ENCODE results near the gene CTNNA1. TPM values are rescaled to one million over a fixed set of nuclear protein-coding genes. Genes with fewer than 3 reads are reported as not detected.
"Not testable (repeated sequence)": the region's sequence is repeated elsewhere in the genome, so short reads cannot be mapped to it uniquely, and the experiment has no call there.

CTNNA1 gene
- total RNA-seq, 3 donors from 2014 or later (not counting 1 experiment from before 2014, with no cell fraction given) = 34.4 to 53.0 (median 49.8) TPM

GRCh38 chr5:138712791-138713190 is 40.4 kb upstream of the CTNNA1 start:
- Mint-ChIP-seq H3K4me3 (no peak overlapping the region), H3K36me3 (no peaks in the 10 kb centered on the region), H3K9me3 (no peaks in the 10 kb centered on the region), H3K27me3 (ENCODE audit: low read depth in 2 of 2) (peaks cover 15 to 45% of the 10 kb centered on the region in 2 donors), H3K4me1 (no peaks in the 10 kb centered on the region), H3K27ac (no peak overlapping the region)
- intact Hi-C loops (cut with micrococcal nuclease) = no loop called here
- no peaks in the 10 kb centered on the region for H3K36me3 ChIP-seq (ENCODE audit: control insufficient read depth, insufficient read depth, low read length)
- H3K4me3 ChIP-seq (ENCODE audit: low read length) = no peak overlapping the region
- H3K9me3 ChIP-seq (ENCODE audit: control insufficient read depth, insufficient read depth, low read length) = no peaks in the 10 kb centered on the region
- no peak overlapping the region for H3K27ac ChIP-seq (ENCODE audit: low read length)
- 81% methylated on average over 5 of the region's 5 CpGs for WGBS (ENCODE audit: insufficient coverage)
- no peak for TF ChIP-seq CTCF (IDR thresholded peaks at IDR 0.05)
- no peaks in the 10 kb centered on the region for H3K27me3 ChIP-seq (ENCODE audit: control insufficient read depth, insufficient read depth, low read length)
- no peak for ATAC-seq
- no peaks in the 10 kb centered on the region for H3K4me1 ChIP-seq (ENCODE audit: control insufficient read depth, insufficient read depth, low read length)
- DNase-seq = no peak

- H3K27me3 Mint-ChIP-seq (ENCODE audit: low read depth in 2 of 2) = peaks cover 15 to 40% of the 10 kb centered on the region in 2 donors
- H3K4me3 Mint-ChIP-seq = no peak overlapping the region
- H3K27ac Mint-ChIP-seq = no peak overlapping the region
- H3K27me3 ChIP-seq (ENCODE audit: control insufficient read depth, insufficient read depth, low read length) = no peaks in the 10 kb centered on the region
- no peaks in the 10 kb centered on the region for H3K4me1 Mint-ChIP-seq
- DNase-seq = no peak
- no peak for TF ChIP-seq CTCF (IDR thresholded peaks at IDR 0.05)
- H3K9me3 Mint-ChIP-seq = no peaks in the 10 kb centered on the region
- no peaks in the 10 kb centered on the region for H3K4me1 ChIP-seq (ENCODE audit: control insufficient read depth, insufficient read depth, low read length)
- H3K36me3 ChIP-seq (ENCODE audit: control insufficient read depth, insufficient read depth, low read length) = no peaks in the 10 kb centered on the region
- H3K36me3 Mint-ChIP-seq = no peaks in the 10 kb centered on the region
- H3K9me3 ChIP-seq (ENCODE audit: control insufficient read depth, insufficient read depth, low read length) = no peaks in the 10 kb centered on the region
- H3K4me3 ChIP-seq (ENCODE audit: low read length) = no peak overlapping the region
- ATAC-seq = no peak
- intact Hi-C loops (cut with micrococcal nuclease) = no loop called here
- no peak overlapping the region for H3K27ac ChIP-seq (ENCODE audit: low read length)
These were observed 40.0 kb upstream of the CTNNA1 start for GRCh38 chr5:138713247-138713646.

- DNase-seq (no peak), ATAC-seq (no peak)
- Mint-ChIP-seq H3K9me3 (no peaks in the 10 kb centered on the region), H3K4me3 (no peak overlapping the region), H3K4me1 (no peaks in the 10 kb centered on the region), H3K36me3 (no peaks in the 10 kb centered on the region), H3K27ac (no peak overlapping the region), H3K27me3 (ENCODE audit: low read depth in 2 of 2) (peaks cover 15 to 40% of the 10 kb centered on the region in 2 donors)
- no peaks in the 10 kb centered on the region for H3K36me3 ChIP-seq (ENCODE audit: control insufficient read depth, insufficient read depth, low read length)
- no peaks in the 10 kb centered on the region for H3K9me3 ChIP-seq (ENCODE audit: control insufficient read depth, insufficient read depth, low read length)
- intact Hi-C loops (cut with micrococcal nuclease) = no loop called here
- 86% methylated on average over 2 of the region's 3 CpGs for WGBS (ENCODE audit: insufficient coverage)
- H3K4me1 ChIP-seq (ENCODE audit: control insufficient read depth, insufficient read depth, low read length) = no peaks in the 10 kb centered on the region
- no peak overlapping the region for H3K4me3 ChIP-seq (ENCODE audit: low read length)
- no peak for TF ChIP-seq CTCF (IDR thresholded peaks at IDR 0.05)
- no peak overlapping the region for H3K27ac ChIP-seq (ENCODE audit: low read length)
- no peaks in the 10 kb centered on the region for H3K27me3 ChIP-seq (ENCODE audit: control insufficient read depth, insufficient read depth, low read length)
These were observed 38.5 kb upstream of the CTNNA1 start for GRCh38 chr5:138714694-138715093.

GRCh38 chr5:138715931-138716432 is 37.2 kb upstream of the CTNNA1 start:
- H3K27ac Mint-ChIP-seq; H3K9me3 Mint-ChIP-seq; H3K9me3 ChIP-seq (ENCODE audit: control insufficient read depth, insufficient read depth, low read length); intact Hi-C loops (cut with micrococcal nuclease); H3K4me3 ChIP-seq (ENCODE audit: low read length); H3K4me1 ChIP-seq (ENCODE audit: control insufficient read depth, insufficient read depth, low read length); H3K27me3 ChIP-seq (ENCODE audit: control insufficient read depth, insufficient read depth, low read length); H3K36me3 Mint-ChIP-seq; H3K27ac ChIP-seq (ENCODE audit: low read length); ATAC-seq; DNase-seq; H3K4me1 Mint-ChIP-seq; H3K36me3 ChIP-seq (ENCODE audit: control insufficient read depth, insufficient read depth, low read length); H3K4me3 Mint-ChIP-seq: not testable (repeated sequence)
- H3K27me3 Mint-ChIP-seq (ENCODE audit: low read depth in 2 of 2) = peaks cover 15 to 44% of the 10 kb centered on the region in 2 donors
- whole genome bisulfite sequencing (ENCODE audit: insufficient coverage) = 72% methylated on average over 8 of the region's 8 CpGs

Measured in natural killer cell (primary cell).